Tongue (tissue), 3 donors: ENCODE measurements around the gene SKIC3. TPM values are rescaled to one million over a fixed set of nuclear protein-coding genes. Genes with fewer than 3 reads are reported as not detected.

Experiments used
- DNase-seq: peaks from one replicate; pipeline ENCODE4 v3.0.0-alpha.2; 2015
- small RNA-seq: library from RNA; depleted of rRNA; stranded (forward); fragments of <200 nt; gene quantifications from one replicate; pipeline ENCODE3, GENCODE V24; 2014; ENCODE audit warnings: low replicate concordance
- total RNA-seq: library from RNA; depleted of rRNA; stranded (reverse); fragments of >200 nt; gene quantifications from one replicate; pipeline ENCODE4 v1.2.3, GENCODE V29; 2014

The SKIC3 gene
- total RNA-seq, 1 donor from 2014 or later: 153 TPM

DNA sequence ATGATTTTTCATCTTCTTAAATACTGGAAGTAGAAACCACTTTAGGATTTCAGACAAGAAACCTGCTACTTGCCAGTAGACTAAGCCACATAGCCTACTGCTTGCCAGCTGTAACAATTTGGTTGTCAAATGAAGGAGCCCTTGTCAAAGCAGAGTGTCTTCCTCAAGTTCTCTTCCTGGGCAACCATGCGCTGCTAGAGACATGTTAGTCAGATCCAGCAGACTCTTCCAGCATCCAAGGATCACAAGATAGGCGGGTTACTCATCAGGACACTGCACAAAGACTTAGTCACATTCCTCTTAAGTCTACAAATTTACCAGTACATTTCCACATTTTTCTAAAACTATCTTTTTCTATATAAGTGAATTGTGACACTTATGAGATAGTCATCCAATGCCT, 24.4 kb downstream of the SKIC3 start:
- no peak for DNase-seq

GRCh38 chr5:95528565-95528964, 26.2 kb downstream of the SKIC3 start:
- no peak for DNase-seq

DNA sequence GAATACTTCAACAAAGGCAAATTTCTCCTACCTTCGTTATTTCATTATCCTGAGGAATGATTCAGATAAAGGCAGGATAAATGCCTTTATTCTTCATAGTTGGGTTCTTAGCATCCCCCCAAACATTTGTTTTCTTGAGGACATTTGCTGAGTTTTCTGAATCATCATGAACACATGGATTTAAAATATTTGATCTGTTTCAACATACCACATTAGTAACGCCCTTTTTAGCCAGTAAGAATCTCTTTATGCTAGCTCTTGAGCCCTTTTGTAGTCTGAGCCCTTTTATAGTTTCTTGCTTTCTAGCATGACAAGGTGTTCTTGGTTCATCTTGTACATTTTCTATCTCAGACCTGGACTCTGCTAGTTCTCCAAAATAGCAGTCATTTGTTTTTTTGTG, 27.9 kb downstream of the SKIC3 start:
- DNase-seq: no peak

DNA sequence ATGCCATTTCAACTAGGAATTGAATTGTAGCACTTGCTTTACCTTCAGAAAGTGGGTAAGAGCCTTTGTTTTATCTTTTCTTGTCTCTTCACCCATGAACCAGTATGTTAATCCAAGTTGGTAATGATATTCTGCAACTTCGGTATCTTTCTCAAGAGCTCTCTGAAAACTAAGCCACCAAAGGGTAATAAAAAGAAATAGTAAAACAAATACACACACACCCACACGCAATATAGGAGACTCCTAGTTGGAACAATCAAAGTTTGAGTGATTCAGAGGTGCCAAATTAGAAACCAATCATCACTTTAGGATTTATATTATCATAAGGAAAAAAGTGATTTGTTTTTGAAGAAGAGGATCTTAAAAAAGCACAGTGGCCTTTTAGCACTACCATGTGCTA, 30.4 kb downstream of the SKIC3 start:
- DNase-seq: no peak

DNA sequence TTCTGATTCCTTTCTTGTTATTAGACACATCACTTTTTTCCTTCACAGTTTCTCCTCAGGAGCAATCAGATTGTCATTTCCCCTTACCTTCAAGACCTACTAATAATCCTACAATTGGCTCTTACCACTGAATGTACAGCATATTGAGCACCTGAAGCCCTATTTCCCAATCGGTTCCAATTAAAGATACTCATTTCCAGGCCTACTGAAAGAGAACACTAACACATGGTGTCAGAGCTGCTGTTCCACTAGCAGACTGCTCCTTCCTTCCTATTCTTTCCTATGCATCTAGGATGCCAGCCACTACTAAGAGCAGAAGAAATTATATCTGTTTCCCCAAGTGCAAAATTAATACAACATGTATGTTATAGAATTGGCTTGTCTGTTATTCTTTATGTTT, 34.6 kb downstream of the SKIC3 start:
- no peak for DNase-seq

DNA sequence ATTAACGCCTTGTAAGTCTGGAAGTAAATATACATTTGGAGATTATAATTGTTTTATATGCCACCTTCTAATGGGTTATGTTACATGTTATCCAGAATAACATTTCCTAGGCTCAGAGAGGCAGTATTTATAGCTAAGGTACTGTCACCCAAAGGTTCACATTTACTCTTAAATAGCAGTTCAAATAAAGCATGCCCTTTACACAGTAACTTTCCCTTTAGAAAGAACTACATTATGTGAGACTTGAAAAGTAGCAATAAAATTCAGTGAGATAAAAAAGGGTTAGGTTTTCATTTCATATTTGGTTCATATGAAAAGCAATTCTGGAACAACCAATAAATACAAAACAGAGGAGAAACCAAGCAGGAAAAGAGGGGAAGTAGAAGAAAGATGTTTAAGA, 35.1 kb downstream of the SKIC3 start:
- DNase-seq: no peak

- no peak for DNase-seq
Measured at GRCh38 chr5:95519151-95519550, 35.6 kb downstream of the SKIC3 start.

GRCh38 chr5:95518417-95518816, 36.4 kb downstream of the SKIC3 start:
- DNase-seq: no peak

GRCh38 chr5:95511606-95512005, 43.2 kb downstream of the SKIC3 start:
- no peak for DNase-seq

DNA sequence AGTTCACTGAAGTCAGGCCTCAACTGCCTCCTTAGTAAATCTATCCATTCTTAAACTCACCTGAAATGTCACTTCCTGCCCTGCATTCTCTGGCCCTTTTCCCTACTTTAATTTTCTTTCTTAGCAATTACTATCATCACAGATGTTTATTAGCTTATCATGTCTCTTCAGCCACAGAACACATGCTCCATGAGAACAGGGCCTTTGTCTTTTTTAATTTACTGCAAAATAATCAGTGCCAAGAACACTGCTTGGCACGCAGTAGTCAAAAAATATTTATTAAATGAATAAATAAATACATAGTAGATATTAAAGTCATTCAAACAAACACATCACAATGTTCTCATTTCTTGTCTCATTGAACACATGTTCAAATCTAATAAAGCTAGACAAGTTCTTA, 46.2 kb downstream of the SKIC3 start:
- DNase-seq: no peak

Small RNA genes within 50 kb of the gene (small RNA-seq; reads per million reads assigned to genes)
- gene RNU6-308P: not detected

Other genes with a start within 250 kb of the SKIC3 start
- not detected for gene FAM81B, start 163.6 kb downstream of the SKIC3 start, total RNA-seq
- 11.0 TPM for gene ARSK, start 124 bp upstream of the SKIC3 start, total RNA-seq
- gene GPR150, start 65.1 kb upstream of the SKIC3 start, total RNA-seq: not detected
- gene RFESD, start 91.8 kb upstream of the SKIC3 start, total RNA-seq: 0.62 TPM
- gene SPATA9, start 128.0 kb upstream of the SKIC3 start, total RNA-seq: not detected
- 188 TPM for gene RHOBTB3, start 176.4 kb upstream of the SKIC3 start, total RNA-seq